Dermis microvascular lymphatic vessel endothelial cell (primary cell): ENCODE data around the gene RPL7A. TPM values are rescaled to one million over a fixed set of nuclear protein-coding genes. Genes with fewer than 3 reads are reported as not detected.
"Not testable (repeated sequence)": the region's sequence is repeated elsewhere in the genome, so short reads cannot be mapped to it uniquely, and the experiment has no call there.

Source experiments
- DNase-seq, 2 donors: peaks; one replicate each; pipeline versions ENCODE4 v3.0.0 to v3.0.0-alpha.2; 2010; ENCODE audit warnings: low read depth in 2 of 2
- total RNA-seq: library from RNA; depleted of rRNA; stranded (reverse); fragments of >200 nt; gene quantifications from 2 replicates; pipeline ENCODE4 v1.2.1, GENCODE V29; 2014

Gene RPL7A
- total RNA-seq, 1 donor from 2014 or later: 1,768 TPM

GRCh38 chr9:133386338-133386737 is 38.3 kb downstream of the RPL7A start:
- no peak for DNase-seq

- DNase-seq: no peak
Measured at GRCh38 chr9:133387680-133388079, 39.7 kb downstream of the RPL7A start.

GRCh38 chr9:133389025-133389557 is 41.1 kb downstream of the RPL7A start:
- DNase-seq: no peak

- no peak for DNase-seq
Measured at GRCh38 chr9:133389562-133389961, 41.5 kb downstream of the RPL7A start.

GRCh38 chr9:133390713-133391112 is 42.7 kb downstream of the RPL7A start:
- no peak for DNase-seq

GRCh38 chr9:133391449-133391848 is 43.4 kb downstream of the RPL7A start:
- not testable (repeated sequence) for DNase-seq

- DNase-seq: not testable (repeated sequence)
Measured at GRCh38 chr9:133392308-133392707, 44.3 kb downstream of the RPL7A start.

- DNase-seq: no peak
Measured at GRCh38 chr9:133393399-133393798, 45.4 kb downstream of the RPL7A start.

GRCh38 chr9:133394687-133395271 is 46.8 kb downstream of the RPL7A start:
- DNase-seq: no peak

- peak in 1 of 2 donors; percentile 23 for DNase-seq
Measured at GRCh38 chr9:133396952-133397351, 48.9 kb downstream of the RPL7A start.

GRCh38 chr9:133397370-133397769 is 49.4 kb downstream of the RPL7A start:
- no peak for DNase-seq

- no peak for DNase-seq
Measured at GRCh38 chr9:133397895-133398294, 49.9 kb downstream of the RPL7A start.

GRCh38 chr9:133400292-133400691 is 52.3 kb downstream of the RPL7A start:
- no peak for DNase-seq

Other genes with a start within 250 kb of the RPL7A start
- 25.4 and 56.5 TPM in 2 replicates for gene RALGDS, start 227.0 kb upstream of the RPL7A start, total RNA-seq
- 21.3 and 37.7 TPM in 2 replicates for gene GBGT1, start 184.3 kb upstream of the RPL7A start, total RNA-seq
- gene OBP2B, start 139.0 kb upstream of the RPL7A start, total RNA-seq: not detected in 2 replicates
- gene ABO, start 73.0 kb upstream of the RPL7A start, total RNA-seq: 0.39 and 0.63 TPM in 2 replicates
- gene SURF6, start 12.0 kb upstream of the RPL7A start, total RNA-seq: 5.3 and 7.3 TPM in 2 replicates
- gene MED22, start 87 bp upstream of the RPL7A start, total RNA-seq: 10.3 and 19.1 TPM in 2 replicates
- gene SURF1, start 8.3 kb downstream of the RPL7A start, total RNA-seq: 19.7 and 21.6 TPM in 2 replicates
- 9.6 and 15.3 TPM in 2 replicates for gene SURF2, start 8.3 kb downstream of the RPL7A start, total RNA-seq
- gene SURF4, start 27.8 kb downstream of the RPL7A start, total RNA-seq: 270 and 365 TPM in 2 replicates
- gene STKLD1, start 28.1 kb downstream of the RPL7A start, total RNA-seq: 0.26 and 0.38 TPM in 2 replicates
- gene REXO4, start 69.8 kb downstream of the RPL7A start, total RNA-seq: 12.1 and 13.3 TPM in 2 replicates
- gene ADAMTS13, start 74.1 kb downstream of the RPL7A start, total RNA-seq: 0.39 and 1.0 TPM in 2 replicates
- 6.5 and 15.2 TPM in 2 replicates for gene CACFD1, start 111.8 kb downstream of the RPL7A start, total RNA-seq
- 19.7 and 24.4 TPM in 2 replicates for gene SLC2A6, start 130.9 kb downstream of the RPL7A start, total RNA-seq
- not detected in 2 replicates for gene MYMK, start 176.7 kb downstream of the RPL7A start, total RNA-seq
- gene ADAMTSL2, start 186.5 kb downstream of the RPL7A start, total RNA-seq: under 0.01 TPM in 2 replicates